HL-60/S4 (cell line): ENCODE results near the gene EYA2.

Experiments used
- in situ Hi-C: fragments of 300-500 bp; cut with MboI; formaldehyde crosslinking; loops from 2 replicates; pipeline ENCODE4 v1.14.3; 2022; ENCODE audit warnings: low sequenced_read_pairs

Gene EYA2

GRCh38 chr20:47031004-47031403 is 136.4 kb downstream of the EYA2 start:
- in situ Hi-C loops, result no loop called here

DNA sequence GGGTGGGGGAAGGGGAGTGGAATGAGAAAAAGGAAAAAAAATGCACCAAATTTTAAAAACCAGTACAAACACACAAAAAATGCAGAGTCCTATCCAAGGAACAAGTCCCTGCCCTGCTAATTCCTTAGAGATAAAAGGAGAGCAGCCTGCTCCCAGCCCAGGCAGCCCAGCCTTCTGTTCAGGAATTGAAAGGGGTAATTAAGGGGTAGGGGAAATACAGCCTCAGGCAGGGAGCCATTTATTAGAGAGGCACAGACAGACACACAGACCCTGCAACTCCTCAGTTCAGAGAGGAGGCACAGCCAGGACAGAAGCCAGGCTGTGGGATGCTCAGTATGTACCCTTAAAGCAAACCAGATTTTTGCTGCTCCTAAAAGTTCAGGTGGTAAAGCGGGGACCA is 137.2 kb downstream of the EYA2 start:
- in situ Hi-C loops, result no loop called here

GRCh38 chr20:47032933-47033578 is 138.4 kb downstream of the EYA2 start:
- in situ Hi-C loops, result no loop called here

DNA sequence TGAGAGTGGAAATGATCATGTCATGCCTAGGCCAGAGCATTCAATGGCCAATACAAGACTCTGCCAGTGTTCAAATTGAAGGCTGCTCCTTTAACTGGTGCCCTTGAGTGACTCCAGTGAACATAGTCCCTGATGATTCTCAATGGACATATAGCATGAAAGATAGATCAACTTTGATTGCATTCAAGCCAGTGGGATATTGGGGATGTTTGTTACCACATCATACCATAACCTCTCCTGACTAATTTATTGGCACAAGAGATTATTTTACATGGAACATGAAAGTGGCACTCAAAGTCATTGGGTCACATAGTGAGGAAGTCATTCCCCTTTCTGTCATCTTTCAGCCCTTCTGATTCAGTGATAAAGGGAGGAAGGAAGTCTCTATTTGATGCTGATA is 139.0 kb downstream of the EYA2 start:
- in situ Hi-C loops, result no loop called here

DNA sequence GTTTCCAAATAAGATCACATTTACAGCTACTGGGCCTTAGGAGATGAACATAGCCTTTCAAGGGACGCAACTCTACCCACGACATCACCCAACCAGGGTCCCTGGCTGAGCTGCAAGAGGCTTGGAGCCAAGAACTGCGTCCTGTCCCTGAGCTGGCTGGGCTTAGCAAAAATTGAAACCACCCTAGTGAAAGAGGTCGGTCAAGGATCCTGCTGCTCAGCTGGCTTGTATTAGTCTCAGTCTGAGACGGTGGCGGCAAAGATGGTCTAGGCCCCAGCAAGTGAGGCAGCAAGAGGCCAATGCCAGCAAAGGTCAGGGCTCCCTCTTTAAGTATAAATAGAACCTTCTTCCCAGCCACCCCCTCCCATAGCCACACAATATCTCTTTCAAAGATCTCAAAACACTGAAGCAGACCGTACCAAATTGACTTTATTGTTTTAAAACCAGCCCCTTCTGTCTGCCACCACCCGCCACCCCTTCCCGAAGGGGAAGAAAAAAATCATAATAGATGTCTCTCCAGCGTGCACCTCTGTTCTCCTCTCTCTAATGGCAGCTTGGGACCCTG is 140.5 kb downstream of the EYA2 start:
- in situ Hi-C loops, result no loop called here

GRCh38 chr20:47036091-47036870 is 141.6 kb downstream of the EYA2 start:
- in situ Hi-C loops, result no loop called here

DNA sequence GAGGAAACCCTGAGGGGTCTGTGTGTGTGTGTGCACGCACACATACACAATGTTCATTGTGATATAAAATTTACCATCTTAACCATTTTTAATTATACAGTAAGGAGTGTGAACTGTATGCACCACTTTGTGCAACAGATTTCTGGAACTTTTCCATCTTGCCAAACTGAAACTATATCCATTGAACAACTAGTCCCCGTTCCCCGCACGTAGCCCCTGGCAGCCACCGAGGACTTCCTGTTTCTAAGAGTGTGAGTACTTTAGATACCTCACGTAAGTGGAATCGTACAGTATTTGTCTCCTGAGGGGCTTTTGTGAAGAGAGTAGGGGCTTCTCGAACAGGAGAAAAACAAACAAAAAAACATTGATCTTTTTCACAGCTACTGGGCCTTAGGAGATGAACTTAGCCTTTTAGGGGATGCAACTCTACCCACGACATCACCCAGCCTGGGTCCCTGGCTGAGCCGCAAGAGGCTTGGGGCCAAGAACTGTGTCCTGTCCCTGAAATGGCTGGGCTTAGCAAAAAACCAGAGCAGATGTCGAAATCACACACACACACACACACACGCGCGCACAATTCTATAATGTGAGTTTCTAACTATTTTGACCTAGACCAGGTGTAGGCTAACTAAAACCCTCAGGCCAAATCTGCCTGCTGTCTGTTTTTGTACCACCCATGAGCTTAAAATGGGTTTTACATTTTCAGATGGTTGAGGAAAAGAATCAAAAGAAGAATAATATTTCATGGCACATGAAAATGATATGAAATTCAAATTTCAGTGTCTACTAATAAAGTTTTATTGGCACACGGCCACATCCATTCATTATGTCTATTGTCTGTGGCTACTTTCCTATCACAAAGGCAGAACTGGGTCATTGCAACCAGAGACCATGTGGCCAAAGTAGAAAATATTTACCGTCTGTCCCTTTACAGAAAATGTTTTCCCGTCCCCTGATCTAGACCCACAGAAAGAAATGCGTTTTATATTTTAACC is 144.2 kb downstream of the EYA2 start:
- in situ Hi-C loops, result no loop called here

DNA sequence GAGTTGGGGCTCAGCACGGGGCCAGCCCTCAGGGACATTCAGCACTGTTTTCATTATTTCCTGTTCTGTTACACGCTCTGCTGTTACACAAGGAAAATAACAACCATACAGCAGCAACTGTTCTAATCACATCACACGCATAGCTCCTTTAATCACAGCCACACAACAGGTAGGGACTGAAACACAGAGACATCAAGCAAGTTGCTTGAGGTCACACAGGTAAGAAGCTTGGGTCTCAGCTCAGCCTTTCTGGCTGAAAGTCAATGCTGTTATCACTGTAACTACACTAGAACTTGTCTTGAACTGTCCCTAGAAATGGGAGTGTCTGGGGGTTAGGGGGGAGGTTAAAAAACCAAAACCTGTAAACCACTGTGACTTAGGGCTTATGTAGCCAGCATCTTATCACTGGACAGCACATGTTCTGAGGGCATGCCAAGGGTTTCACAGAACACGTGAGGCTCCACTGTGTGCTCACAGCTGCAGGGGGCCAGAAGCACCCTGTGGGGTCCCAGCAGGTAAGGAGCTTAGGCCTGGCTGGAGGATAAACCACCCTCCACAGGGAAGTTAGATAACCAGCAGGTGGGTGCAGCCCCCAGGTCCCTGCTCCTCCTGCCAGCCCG is 146.0 kb downstream of the EYA2 start:
- in situ Hi-C loops, result no loop called here

GRCh38 chr20:47041396-47041899 is 146.8 kb downstream of the EYA2 start:
- in situ Hi-C loops, result no loop called here

DNA sequence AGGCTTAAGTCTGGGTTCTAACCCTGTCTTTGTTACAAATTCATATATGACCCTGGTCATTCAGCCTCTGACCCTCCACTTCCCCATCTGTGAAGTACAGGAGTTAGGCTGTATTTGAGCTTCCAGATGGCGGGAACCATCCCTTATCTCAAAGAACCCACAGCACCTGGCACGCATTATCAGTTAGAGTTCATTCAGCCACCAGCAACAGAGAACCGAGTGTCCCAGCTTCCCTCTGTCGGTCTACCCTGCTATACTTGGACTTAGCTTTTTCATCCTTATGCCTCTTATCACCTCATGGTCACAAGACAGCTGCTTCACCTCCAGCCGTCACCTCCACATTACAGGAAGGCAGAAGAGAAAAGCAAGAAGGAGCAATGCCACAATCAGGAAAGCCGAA is 147.8 kb downstream of the EYA2 start:
- in situ Hi-C loops, result no loop called here

GRCh38 chr20:47043086-47043485 is 148.4 kb downstream of the EYA2 start:
- in situ Hi-C loops, result no loop called here

GRCh38 chr20:47044938-47045337 is 150.3 kb downstream of the EYA2 start:
- in situ Hi-C loops, result no loop called here

DNA sequence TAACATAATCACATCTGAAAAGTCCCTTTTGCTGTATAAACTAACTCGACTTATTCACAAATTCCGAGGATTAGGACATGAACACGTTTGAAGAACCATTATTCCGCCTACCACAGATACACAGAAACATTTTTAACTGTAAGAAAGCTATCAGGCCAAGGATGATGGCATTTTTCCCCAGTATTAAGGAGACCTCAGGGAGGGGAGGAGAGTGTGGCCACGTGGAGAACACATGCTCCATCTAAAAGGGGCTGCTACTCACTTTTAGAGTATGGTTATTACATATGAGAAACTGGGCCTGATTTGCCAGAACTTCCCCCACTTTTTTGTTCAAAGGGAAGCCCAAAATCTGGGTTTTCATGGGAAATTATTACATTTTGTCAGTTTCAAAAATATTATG is 153.4 kb downstream of the EYA2 start:
- in situ Hi-C loops, result no loop called here

GRCh38 chr20:47049771-47050170 is 155.1 kb downstream of the EYA2 start:
- in situ Hi-C loops, result no loop called here

DNA sequence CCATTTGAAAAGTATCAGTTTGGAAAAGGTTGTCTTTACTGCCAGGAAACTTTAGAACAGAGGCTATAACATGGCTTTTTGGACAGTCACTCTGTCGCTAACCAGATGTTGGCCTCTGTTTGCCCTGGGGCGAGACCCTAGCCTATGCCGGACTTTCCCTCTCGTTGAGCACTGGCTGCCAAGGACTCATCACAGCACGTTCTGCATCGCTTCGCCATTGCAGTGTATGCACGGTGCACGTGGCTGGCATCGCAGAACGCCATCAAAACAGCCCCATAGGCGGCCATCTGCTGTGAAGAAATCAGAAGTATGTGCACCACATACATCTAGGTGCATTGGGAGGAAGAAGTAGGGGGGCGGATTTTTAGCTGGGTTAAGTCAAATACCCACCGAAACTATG is 156.4 kb downstream of the EYA2 start:
- in situ Hi-C loops, result no loop called here

- in situ Hi-C loops, result no loop called here
Measured at GRCh38 chr20:47051936-47052526, 157.4 kb downstream of the EYA2 start.

GRCh38 chr20:47054506-47054905 is 159.9 kb downstream of the EYA2 start:
- in situ Hi-C loops, result no loop called here

DNA sequence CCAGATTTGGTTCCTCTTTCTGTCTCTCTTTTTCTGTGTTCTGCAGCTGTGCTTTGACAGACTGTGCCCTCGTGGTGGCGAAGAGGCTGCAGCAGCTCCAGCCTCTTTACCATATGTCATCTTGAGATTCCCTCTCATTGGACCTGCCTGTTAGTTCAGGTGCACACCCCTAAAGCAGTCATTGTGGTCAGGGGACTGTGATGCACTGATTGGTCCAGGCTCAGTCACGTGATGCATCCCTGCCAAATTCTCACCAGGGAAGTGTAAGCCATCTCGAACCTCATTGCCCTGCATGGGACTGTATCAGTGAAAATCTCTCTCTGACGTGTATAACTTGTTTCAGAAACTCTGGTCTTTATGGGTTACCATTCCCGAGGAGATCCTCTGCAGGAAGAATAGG is 160.3 kb downstream of the EYA2 start:
- in situ Hi-C loops, result no loop called here

DNA sequence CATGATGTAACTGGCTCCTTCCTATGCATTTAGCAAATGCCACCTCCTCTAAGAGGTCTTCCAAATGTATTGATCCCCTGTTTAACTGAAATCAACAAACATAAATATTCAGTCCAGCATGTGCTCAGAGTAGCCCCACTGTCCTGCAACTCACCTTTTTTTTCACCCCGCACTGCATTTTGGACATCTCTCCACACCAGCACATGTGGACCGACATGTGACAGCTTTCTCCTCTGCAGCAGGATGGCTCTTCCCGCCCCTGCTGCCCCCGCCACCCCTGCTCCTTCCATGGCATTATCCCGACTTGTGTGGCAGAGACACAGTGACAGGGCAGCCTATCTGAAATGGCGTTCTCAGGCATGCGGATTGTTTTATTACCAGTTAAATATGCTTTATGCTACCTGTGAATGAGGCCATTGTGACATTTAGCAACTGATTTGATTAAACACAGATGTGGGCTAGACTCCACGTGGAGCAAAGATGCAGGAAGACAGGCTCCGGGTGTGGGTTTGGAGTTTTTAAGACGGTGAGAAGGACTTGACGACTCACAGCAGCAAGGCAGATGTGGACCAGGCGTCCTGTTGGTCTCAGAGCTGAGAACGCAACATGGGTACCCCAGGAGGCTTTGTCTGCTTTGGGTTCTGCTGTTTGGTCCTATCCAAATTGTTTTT is 161.2 kb downstream of the EYA2 start:
- in situ Hi-C loops, result no loop called here

DNA sequence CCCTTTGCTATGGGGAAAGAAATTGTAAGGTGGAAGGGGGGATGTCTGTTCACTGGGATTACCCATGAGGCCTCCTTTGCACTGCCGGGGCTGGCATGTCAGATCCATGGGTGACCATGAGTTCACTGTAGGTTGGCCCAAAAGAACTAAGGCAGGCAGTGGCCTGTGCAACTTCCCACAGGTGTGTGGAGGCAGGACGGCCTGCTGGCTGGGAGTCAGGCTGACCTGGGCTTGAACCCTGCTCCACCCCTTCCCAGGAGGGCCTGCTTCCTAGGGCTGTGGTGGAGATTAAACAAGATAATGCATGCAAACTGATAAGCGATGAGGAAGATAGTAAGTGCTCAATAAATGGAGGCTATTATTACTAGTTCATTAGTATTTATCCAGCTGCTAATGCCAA is 163.0 kb downstream of the EYA2 start:
- in situ Hi-C loops, result no loop called here
